ENCODE data around the gene ZNF518A. TPM values are rescaled to one million over a fixed set of nuclear protein-coding genes. Genes with fewer than 3 reads are reported as not detected.

The ZNF518A gene
- total RNA-seq, 2 experiments from 2014 or later: 13.9 to 14.2 TPM

- no peak for DNase-seq
- H3K9me3 Mint-ChIP-seq (ENCODE audit: low read depth): no peaks in the 10 kb centered on the region
- ChIA-PET POLR2A (no interaction called here), CTCF (no interaction called here)
- no peak for ATAC-seq
- H3K4me1 Mint-ChIP-seq: no peaks in the 10 kb centered on the region
- H3K36me3 Mint-ChIP-seq (ENCODE audit: low read depth): no peaks in the 10 kb centered on the region
- H3K4me3 Mint-ChIP-seq: no peak overlapping the region
- H3K27me3 Mint-ChIP-seq: peaks cover 58% of the 10 kb centered on the region
- intact Hi-C loops (cut with DNase I, micrococcal nuclease): no loop called here
- H3K27ac Mint-ChIP-seq: no peak overlapping the region
Observed at GRCh38 chr10:96096958-96097357, 33.1 kb upstream of the ZNF518A start.

GRCh38 chr10:96097865-96098264 is 32.2 kb upstream of the ZNF518A start:
- Mint-ChIP-seq H3K36me3 (ENCODE audit: low read depth) (no peaks in the 10 kb centered on the region), H3K27ac (no peak overlapping the region), H3K4me1 (no peaks in the 10 kb centered on the region), H3K4me3 (no peak overlapping the region), H3K9me3 (ENCODE audit: low read depth) (no peaks in the 10 kb centered on the region), H3K27me3 (peaks cover 58% of the 10 kb centered on the region)
- DNase-seq (no peak), ATAC-seq (no peak)
- POLR2A ChIA-PET: no interaction called here
- CTCF ChIA-PET: no interaction called here
- intact Hi-C loops (cut with DNase I, micrococcal nuclease): no loop called here

- ChIA-PET POLR2A (interaction anchor here (0.6 kb wide), 1 partner anchor 63 kb away, joined by 3 read pairs; no protein-coding TSS in a partner anchor), CTCF (no interaction called here)
- Mint-ChIP-seq H3K4me3 (no peak overlapping the region), H3K36me3 (ENCODE audit: low read depth) (peaks cover 3% of the 10 kb centered on the region), H3K27me3 (peaks cover 58% of the 10 kb centered on the region), H3K4me1 (no peaks in the 10 kb centered on the region), H3K9me3 (ENCODE audit: low read depth) (peaks cover 4% of the 10 kb centered on the region), H3K27ac (no peak overlapping the region)
- ATAC-seq (no peak), DNase-seq (no peak)
- intact Hi-C loops (cut with DNase I, micrococcal nuclease): no loop called here
Observed at GRCh38 chr10:96107623-96108038, 22.5 kb upstream of the ZNF518A start.

- CTCF ChIA-PET: interaction anchor here (0.6 to 0.8 kb wide), 2 partner anchors 35 to 420 kb away, joined by 3 read pairs; no protein-coding TSS in a partner anchor
- intact Hi-C loops (cut with DNase I, micrococcal nuclease): no loop called here
- Mint-ChIP-seq H3K9me3 (ENCODE audit: low read depth) (peaks cover 4% of the 10 kb centered on the region), H3K27me3 (peaks cover 59% of the 10 kb centered on the region), H3K27ac (no peak overlapping the region), H3K36me3 (ENCODE audit: low read depth) (peaks cover 3% of the 10 kb centered on the region), H3K4me1 (no peaks in the 10 kb centered on the region), H3K4me3 (no peak overlapping the region)
- ATAC-seq: no peak
- no peak for DNase-seq
- POLR2A ChIA-PET: no interaction called here
Observed at GRCh38 chr10:96112531-96112930, 17.6 kb upstream of the ZNF518A start.

GRCh38 chr10:96118604-96119450 is 11.3 kb upstream of the ZNF518A start:
- Mint-ChIP-seq H3K36me3 (ENCODE audit: low read depth) (no peaks in the 10 kb centered on the region), H3K27ac (no peak overlapping the region), H3K4me1 (no peaks in the 10 kb centered on the region), H3K4me3 (no peak overlapping the region), H3K9me3 (ENCODE audit: low read depth) (no peaks in the 10 kb centered on the region), H3K27me3 (peaks cover 41% of the 10 kb centered on the region)
- intact Hi-C loops (cut with DNase I, micrococcal nuclease): no loop called here
- ATAC-seq: no peak
- ChIA-PET POLR2A (no interaction called here), CTCF (interaction anchor here (0.6 to 1.5 kb wide), 3 partner anchors 11 to 1115 kb away, joined by 3 read pairs; partner anchors contain the start of gene ZNF518A)
- DNase-seq: no peak

- no peak overlapping the region for H3K27ac Mint-ChIP-seq
- intact Hi-C loops (cut with DNase I, micrococcal nuclease): no loop called here
- no peak overlapping the region for H3K4me3 Mint-ChIP-seq
- DNase-seq (no peak), ATAC-seq (no peak)
- no peaks in the 10 kb centered on the region for H3K9me3 Mint-ChIP-seq (ENCODE audit: low read depth)
- POLR2A ChIA-PET: no interaction called here
- no peaks in the 10 kb centered on the region for H3K36me3 Mint-ChIP-seq (ENCODE audit: low read depth)
- no peaks in the 10 kb centered on the region for H3K4me1 Mint-ChIP-seq
- CTCF ChIA-PET: no interaction called here
- H3K27me3 Mint-ChIP-seq: peaks cover 48% of the 10 kb centered on the region
Observed at GRCh38 chr10:96122824-96123223, 7.3 kb upstream of the ZNF518A start.

- H3K9me3 Mint-ChIP-seq (ENCODE audit: low read depth): peaks cover 5% of the 10 kb centered on the region
- CTCF ChIA-PET: interaction anchor here (0.7 to 1.4 kb wide), 4 partner anchors 10 to 417 kb away, joined by 3 to 7 read pairs (median 3); no protein-coding TSS in a partner anchor
- POLR2A ChIA-PET: interaction anchor here (0.6 kb wide), 1 partner anchor 37 kb away, joined by 10 read pairs; no protein-coding TSS in a partner anchor
- DNase-seq: no peak
- H3K36me3 Mint-ChIP-seq (ENCODE audit: low read depth): peaks cover 4% of the 10 kb centered on the region
- peaks cover 52% of the 10 kb centered on the region for H3K27me3 Mint-ChIP-seq
- intact Hi-C loops (cut with DNase I, micrococcal nuclease): no loop called here
- no peak for ATAC-seq
- no peak overlapping the region for H3K27ac Mint-ChIP-seq
- peaks cover 4% of the 10 kb centered on the region for H3K4me1 Mint-ChIP-seq
- no peak overlapping the region for H3K4me3 Mint-ChIP-seq
Observed at GRCh38 chr10:96124230-96125141, 5.6 kb upstream of the ZNF518A start.

GRCh38 chr10:96125142-96125515 is 5.0 kb upstream of the ZNF518A start:
- ChIA-PET CTCF (no interaction called here), POLR2A (no interaction called here)
- peaks cover 5% of the 10 kb centered on the region for H3K9me3 Mint-ChIP-seq (ENCODE audit: low read depth)
- H3K27ac Mint-ChIP-seq: no peak overlapping the region
- H3K4me1 Mint-ChIP-seq: peaks cover 5% of the 10 kb centered on the region
- DNase-seq (no peak), ATAC-seq (no peak)
- intact Hi-C loops (cut with DNase I, micrococcal nuclease): no loop called here
- peaks cover 8% of the 10 kb centered on the region for H3K36me3 Mint-ChIP-seq (ENCODE audit: low read depth)
- no peak overlapping the region for H3K4me3 Mint-ChIP-seq
- peaks cover 52% of the 10 kb centered on the region for H3K27me3 Mint-ChIP-seq

- peak; percentile 83 for DNase-seq
Observed at GRCh38 chr10:96130326-96130995, 364 bp downstream of the ZNF518A start.

GRCh38 chr10:96131621-96132020 is 1.5 kb downstream of the ZNF518A start:
- ATAC-seq: no peak
- intact Hi-C loops (cut with DNase I, micrococcal nuclease): loop anchor here in 1 of 2 experiments (2.0 to 5.0 kb wide), 3 partner anchors 225 to 701 kb away; partner anchors contain the start of genes CC2D2B, LCOR and TM9SF3
- CTCF ChIA-PET: no interaction called here
- H3K27ac Mint-ChIP-seq: no peak overlapping the region
- peaks cover 20% of the 10 kb centered on the region for H3K4me1 Mint-ChIP-seq
- peaks cover 13% of the 10 kb centered on the region for H3K27me3 Mint-ChIP-seq
- H3K4me3 Mint-ChIP-seq: peak overlapping the region; percentile 83
- H3K9me3 Mint-ChIP-seq (ENCODE audit: low read depth): peaks cover 5% of the 10 kb centered on the region
- POLR2A ChIA-PET: no interaction called here
- no peak for DNase-seq
- H3K36me3 Mint-ChIP-seq (ENCODE audit: low read depth): peaks cover 43% of the 10 kb centered on the region

More at GRCh38 chr10:96130326-96130995, 364 bp downstream of the ZNF518A start:
- peaks cover 20% of the 10 kb centered on the region for H3K27me3 Mint-ChIP-seq
- peak overlapping the region; percentile 99 for H3K27ac Mint-ChIP-seq
- peaks cover 5% of the 10 kb centered on the region for H3K9me3 Mint-ChIP-seq (ENCODE audit: low read depth)
- peaks cover 37% of the 10 kb centered on the region for H3K36me3 Mint-ChIP-seq (ENCODE audit: low read depth)
- POLR2A ChIA-PET: interaction anchor here (0.8 to 2.4 kb wide), 7 partner anchors 8 to 437 kb away, joined by 3 to 49 read pairs (median 4); partner anchors contain the start of genes CCNJ and TCTN3
- peak overlapping the region; percentile 83 for H3K4me3 Mint-ChIP-seq
- H3K4me1 Mint-ChIP-seq: peaks cover 20% of the 10 kb centered on the region
- CTCF ChIA-PET: interaction anchor here (0.5 to 1.8 kb wide), 9 partner anchors 10 to 208 kb away, joined by 3 to 13 read pairs (median 3); no protein-coding TSS in a partner anchor
- peak; percentile 76 for ATAC-seq
- intact Hi-C loops (cut with DNase I, micrococcal nuclease): loop anchor here (1.0 to 5.0 kb wide), 7 partner anchors 40 to 702 kb away; partner anchors contain the start of genes CCNJ (in 2 of the 2), CC2D2B (in 1 of the 2), LCOR (in 1 of the 2) and TM9SF3 (in 1 of the 2)

GRCh38 chr10:96133135-96133534 is 3.0 kb downstream of the ZNF518A start:
- ATAC-seq (no peak), DNase-seq (no peak)
- CTCF ChIA-PET: interaction anchor here (0.6 kb wide), 1 partner anchor 1521 kb away, joined by 3 read pairs; no protein-coding TSS in a partner anchor
- Mint-ChIP-seq H3K4me3 (no peak overlapping the region), H3K36me3 (ENCODE audit: low read depth) (peaks cover 56% of the 10 kb centered on the region), H3K27ac (no peak overlapping the region), H3K4me1 (peaks cover 27% of the 10 kb centered on the region), H3K9me3 (ENCODE audit: low read depth) (peaks cover 5% of the 10 kb centered on the region), H3K27me3 (peaks cover 2% of the 10 kb centered on the region)
- POLR2A ChIA-PET: no interaction called here
- intact Hi-C loops (cut with DNase I, micrococcal nuclease): loop anchor here in 1 of 2 experiments (5.0 kb wide), 1 partner anchor 699 kb away; the partner anchor contains the start of gene LCOR

Measured in activated CD4-positive, alpha-beta T cell treated with anti-CD3 and anti-CD28 coated beads for 36 hours (primary cell).